Measurements from ENCODE around the gene GHRHR. TPM values are rescaled to one million over a fixed set of nuclear protein-coding genes. Genes with fewer than 3 reads are reported as not detected.
A peak's percentile ranks its signal among the peaks of the same experiment; 100 is the strongest.

GHRHR gene
- total RNA-seq, 4 donors from 2014 or later = not detected

DNA sequence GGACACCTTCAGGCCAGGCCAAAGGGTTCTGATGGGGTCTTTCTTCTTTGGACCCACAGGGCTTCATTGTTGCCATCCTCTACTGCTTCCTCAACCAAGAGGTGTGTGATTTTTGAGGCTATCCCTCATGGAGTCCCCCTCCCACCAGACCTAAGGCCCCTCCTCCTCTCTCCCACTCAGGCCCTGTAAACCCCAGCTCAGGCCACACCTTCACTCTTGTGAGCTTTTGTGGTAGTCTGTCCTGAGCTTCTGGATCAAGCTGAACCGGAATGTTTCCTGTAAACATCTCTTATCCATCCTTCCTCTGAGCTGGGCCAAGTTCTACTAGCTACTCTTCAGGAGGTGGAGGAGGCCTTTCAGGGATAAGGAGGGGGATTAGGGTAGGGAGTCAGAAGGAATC, 13.5 kb downstream of the GHRHR start:
- TF ChIP-seq EP300 (IDR thresholded peaks at IDR 0.05) (no peak), POLR2A (IDR thresholded peaks at IDR 0.05) (no peak), POLR2AphosphoS5 (IDR thresholded peaks at IDR 0.05) (no peak), CTCF (IDR thresholded peaks at IDR 0.05) (no peak)
- no peak overlapping the region for H3K4me3 ChIP-seq
- peaks cover 0 to 6% (median 0%) of the 10 kb centered on the region in 3 donors for H3K4me1 ChIP-seq
- whole genome bisulfite sequencing, 2 donors (ENCODE audit: low coverage in 1 of 2) = 33% methylated on average over 1 of the region's 1 CpG; no CpG with 5 or more reads in 1 of the 2 donors
- no peak for ATAC-seq
- no peaks in the 10 kb centered on the region for H3K36me3 ChIP-seq
- no peak overlapping the region for H3K27ac ChIP-seq
- no peaks in the 10 kb centered on the region for H3K27me3 ChIP-seq
- no peaks in the 10 kb centered on the region for H3K9me3 ChIP-seq

DNA sequence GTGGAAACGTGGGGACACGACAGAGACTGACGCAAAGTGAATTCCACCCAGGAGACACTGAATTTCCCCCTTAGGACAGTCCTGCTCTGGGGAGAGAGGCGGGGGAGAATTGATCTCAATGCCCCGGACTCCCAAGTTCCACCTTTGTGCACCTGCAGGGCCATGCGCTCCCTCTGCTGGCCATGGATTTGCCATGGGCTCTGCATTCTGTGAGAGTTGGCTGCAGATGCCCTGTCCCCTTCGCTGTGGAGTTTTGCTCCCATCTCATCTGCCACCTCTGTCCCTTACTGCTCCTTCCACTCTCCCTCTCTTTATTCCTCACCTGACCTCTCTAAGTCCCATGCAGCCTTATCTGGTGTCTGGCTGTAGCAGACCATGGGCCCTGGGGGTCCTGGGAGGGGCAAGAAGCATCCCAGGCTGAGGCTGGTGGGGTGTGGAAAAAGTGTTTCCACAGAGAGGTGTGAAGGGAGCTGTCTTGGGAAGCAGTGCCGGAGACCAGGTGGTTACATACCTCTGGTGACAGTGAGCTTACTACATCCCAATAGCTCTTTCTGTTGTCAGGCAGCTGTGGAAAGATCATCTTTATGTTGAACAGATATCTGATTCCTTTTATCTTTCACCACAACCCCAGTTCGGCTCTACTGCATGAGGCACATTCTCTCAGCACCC, 14.3 kb downstream of the GHRHR start:
- no peak for ATAC-seq

GRCh38 chr7:30979027-30979426, 15.3 kb downstream of the GHRHR start:
- ATAC-seq = no peak
- TF ChIP-seq POLR2AphosphoS5 (IDR thresholded peaks at IDR 0.05) = no peak
- no peak for TF ChIP-seq POLR2A (IDR thresholded peaks at IDR 0.05)
- no peak for TF ChIP-seq EP300 (IDR thresholded peaks at IDR 0.05)
- TF ChIP-seq CTCF (IDR thresholded peaks at IDR 0.05) = no peak
- Histone ChIP-seq H3K36me3 (no peaks in the 10 kb centered on the region), H3K27ac (no peak overlapping the region), H3K27me3 (peaks cover 4% of the 10 kb centered on the region), H3K4me1 (peaks cover 0 to 14% (median 0%) of the 10 kb centered on the region in 3 donors), H3K4me3 (no peak overlapping the region), H3K9me3 (no peaks in the 10 kb centered on the region)
- WGBS, 2 donors (ENCODE audit: low coverage in 1 of 2) = 76 to 94% methylated on average over 5 to 6 of the region's 11 CpGs

More for the DNA sequence above, 14.3 kb downstream of the GHRHR start:
- Histone ChIP-seq H3K27ac (no peak overlapping the region), H3K9me3 (no peaks in the 10 kb centered on the region), H3K36me3 (no peaks in the 10 kb centered on the region), H3K27me3 (no peaks in the 10 kb centered on the region), H3K4me3 (no peak overlapping the region), H3K4me1 (peaks cover 0 to 6% (median 0%) of the 10 kb centered on the region in 3 donors)
- peak in 2 of 4 experiments; percentile 29 to 48 for TF ChIP-seq CTCF (IDR thresholded peaks at IDR 0.05)
- TF ChIP-seq POLR2AphosphoS5 (IDR thresholded peaks at IDR 0.05) = no peak
- 48 to 57% methylated on average over 6 to 9 of the region's 9 CpGs for WGBS, 2 donors (ENCODE audit: low coverage in 1 of 2)

DNA sequence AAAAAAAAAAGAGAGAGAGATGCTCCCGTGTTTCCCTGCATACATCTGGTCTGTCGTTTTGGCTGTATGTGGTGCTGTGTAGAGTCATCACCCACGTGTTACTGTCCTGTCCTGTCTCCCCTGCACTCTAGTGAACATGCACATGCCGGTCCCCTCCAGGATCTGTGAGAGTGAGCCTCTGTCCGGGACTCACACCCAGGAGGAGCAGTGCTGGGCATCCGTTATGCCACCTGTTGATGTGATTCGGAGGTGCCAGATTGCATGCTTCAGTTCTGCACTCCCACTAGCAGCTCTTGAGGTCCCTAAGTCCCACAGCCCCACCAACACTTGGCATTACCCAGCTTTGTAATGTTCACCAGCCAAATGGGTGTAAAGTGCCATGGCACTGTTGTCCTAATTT, 16.4 kb downstream of the GHRHR start:
- ATAC-seq = no peak
- WGBS, 2 donors (ENCODE audit: low coverage in 1 of 2) = 69 to 75% methylated on average over 6 to 7 of the region's 7 CpGs

More for the DNA sequence above, 16.4 kb downstream of the GHRHR start:
- Histone ChIP-seq H3K9me3 (no peaks in the 10 kb centered on the region), H3K27ac (no peak overlapping the region), H3K36me3 (no peaks in the 10 kb centered on the region), H3K4me3 (no peak overlapping the region), H3K27me3 (peaks cover 5% of the 10 kb centered on the region), H3K4me1 (peaks cover 0 to 10% (median 0%) of the 10 kb centered on the region in 3 donors)
- no peak for TF ChIP-seq POLR2AphosphoS5 (IDR thresholded peaks at IDR 0.05)
- no peak for TF ChIP-seq EP300 (IDR thresholded peaks at IDR 0.05)
- no peak for TF ChIP-seq CTCF (IDR thresholded peaks at IDR 0.05)
- TF ChIP-seq POLR2A (IDR thresholded peaks at IDR 0.05) = no peak
